ENCODE data around the gene RAB25.
"Not testable (repeated sequence)": the region's sequence is repeated elsewhere in the genome, so short reads cannot be mapped to it uniquely, and the experiment has no call there.

RAB25 gene

DNA sequence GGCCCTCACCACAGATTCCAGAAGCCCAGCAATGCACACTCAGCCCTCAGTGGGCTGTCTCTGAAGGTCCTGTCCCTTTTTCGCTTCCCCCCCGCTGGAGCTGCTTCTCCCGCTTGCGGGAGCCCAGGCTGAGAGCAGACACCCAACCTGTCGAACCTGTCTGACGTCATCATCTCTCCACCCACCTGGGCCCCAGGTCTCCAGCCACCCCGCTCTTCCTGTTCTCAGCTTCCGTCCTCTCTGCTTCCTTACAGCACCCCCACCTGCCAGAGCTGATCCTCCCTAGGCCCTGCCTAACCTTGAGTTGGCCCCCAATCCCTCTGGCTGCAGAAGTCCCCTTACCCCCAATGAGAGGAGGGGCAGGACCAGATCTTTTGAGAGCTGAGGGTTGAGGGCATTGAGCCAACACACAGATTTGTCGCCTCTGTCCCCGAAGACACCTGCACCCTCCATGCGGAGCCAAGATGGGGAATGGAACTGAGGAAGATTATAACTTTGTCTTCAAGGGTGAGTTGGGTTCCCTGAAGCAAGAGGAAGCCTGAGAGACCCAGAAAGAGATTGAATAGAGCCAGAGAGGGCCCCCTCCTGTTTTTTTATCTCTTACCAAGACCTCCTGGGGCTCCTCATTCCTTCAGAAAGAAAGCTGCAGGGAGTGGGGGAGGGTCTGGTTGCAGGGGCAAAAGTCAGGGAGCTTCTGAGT, at the start of gene RAB25:
RAB25 (plus strand) TSS at position 224 of the 700 bp plus-strand sequence; CDS start at position 465, 241 bp downstream.
- DNase-seq = no peak

DNA sequence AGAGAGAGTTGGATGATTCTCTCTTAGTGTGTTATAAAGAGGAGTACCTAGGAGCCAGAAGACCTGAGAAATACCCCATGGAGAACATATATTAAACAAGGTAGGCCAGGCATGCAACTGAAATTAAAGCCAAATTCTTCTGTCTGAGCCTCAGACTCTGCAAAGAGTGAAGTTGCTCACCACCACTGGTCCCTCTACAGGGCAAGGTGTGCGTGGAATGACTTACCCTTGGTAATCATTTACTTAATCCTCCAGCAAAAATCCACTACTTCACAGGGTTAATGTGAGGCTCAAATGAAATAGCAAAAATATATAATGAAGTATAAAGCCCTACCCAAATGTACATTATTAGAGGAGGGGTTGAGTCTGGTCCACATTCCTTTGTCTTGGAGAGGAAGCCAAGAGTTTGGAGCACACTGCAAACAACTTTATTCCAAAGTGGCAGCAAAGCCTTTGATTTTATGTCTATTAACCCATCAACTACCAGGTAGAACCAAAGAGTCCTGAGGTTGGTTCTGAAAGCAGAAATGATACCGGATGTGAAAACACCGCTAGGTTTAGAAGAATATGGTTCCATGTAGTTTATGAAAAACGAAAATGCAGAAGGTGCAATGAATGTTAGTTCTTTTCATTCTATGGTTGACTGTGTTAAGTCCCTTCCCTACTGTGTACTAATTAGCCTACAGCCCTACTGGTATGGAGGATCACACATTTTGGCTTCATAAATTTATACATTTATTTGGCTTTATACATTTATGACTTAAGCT, 48.7 kb upstream of the RAB25 start:
- no peak for DNase-seq

DNA sequence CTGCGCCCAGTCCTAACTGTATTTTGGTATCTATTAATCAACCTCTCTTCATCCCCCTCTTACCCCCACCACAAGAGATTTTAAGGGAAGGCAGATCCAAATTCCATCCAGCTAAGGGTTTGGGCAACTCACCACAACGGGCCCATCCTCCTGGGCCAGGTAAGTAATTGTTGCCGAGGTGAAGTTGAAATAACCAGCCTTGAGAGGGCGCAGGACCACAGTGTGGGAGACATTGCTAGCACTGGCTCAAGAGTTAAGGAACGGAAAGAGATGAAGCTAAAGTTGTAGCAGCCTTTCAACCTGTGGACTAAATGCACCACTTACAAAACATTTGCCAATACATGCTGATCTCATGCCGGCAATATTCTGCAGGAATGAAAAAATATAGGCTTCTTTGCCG, 46.1 kb upstream of the RAB25 start:
- DNase-seq = no peak

DNA sequence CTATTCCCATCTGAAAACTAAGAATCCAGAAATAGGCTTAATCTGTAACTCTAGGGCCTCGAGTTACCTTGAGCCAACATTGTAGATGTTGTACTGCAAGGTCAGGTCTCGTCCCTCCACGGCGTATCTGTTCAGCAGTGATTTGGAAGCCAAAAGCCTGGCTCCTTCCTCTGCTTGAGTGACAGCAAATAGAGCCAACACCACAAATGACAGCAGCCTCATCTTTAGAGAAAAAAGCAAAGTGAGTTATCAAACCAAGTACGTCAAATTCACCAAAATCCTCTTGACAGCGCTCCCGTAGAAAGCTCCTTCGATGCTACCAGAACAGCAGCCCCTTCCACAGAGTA, 41.0 kb upstream of the RAB25 start:
- no peak for DNase-seq

DNA sequence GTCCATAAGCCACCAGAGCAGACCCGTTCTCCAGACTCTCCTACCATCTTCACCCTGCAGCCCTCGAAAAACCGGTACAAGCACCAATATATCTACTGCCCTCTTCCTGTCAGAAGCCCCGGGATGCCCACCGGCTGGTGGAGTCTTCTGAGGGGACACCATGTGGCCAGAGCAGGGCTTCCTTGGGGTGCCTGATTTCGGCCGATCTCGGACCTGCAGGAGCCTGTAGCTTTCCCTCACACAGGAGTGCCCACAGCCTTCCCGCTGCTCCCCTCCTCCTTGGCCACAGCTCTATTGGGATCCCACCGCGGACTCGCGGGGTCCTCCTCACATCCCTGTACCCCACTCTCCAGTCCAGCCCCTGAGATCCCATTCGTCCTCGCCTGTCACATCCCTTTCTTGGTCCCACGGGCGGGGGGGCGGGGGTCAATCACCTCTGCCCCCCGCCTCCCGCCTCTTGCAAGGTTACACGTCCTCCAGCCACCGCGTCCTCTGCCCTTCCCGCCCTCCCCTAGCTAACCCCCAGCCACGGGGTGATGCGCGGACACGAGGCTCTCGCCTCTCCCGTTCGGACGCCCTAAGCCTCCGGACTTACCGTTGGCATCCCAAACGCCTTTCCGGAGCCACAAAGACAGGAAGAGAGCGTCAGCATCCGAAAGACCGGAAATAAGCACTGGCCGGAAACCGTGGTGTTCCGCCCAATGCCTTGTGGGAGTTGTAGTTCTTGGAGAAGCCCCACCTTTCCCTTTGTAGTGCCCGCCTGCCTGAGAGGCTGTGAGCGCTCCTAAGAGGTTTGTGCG, 40.5 kb upstream of the RAB25 start, which contains the start of gene SSR2:
SSR2 (minus strand) TSS at position 659 of the 800 bp plus-strand sequence. CDS start 784 bp downstream, outside the sequence.
- peak; percentile 94 for DNase-seq

DNA sequence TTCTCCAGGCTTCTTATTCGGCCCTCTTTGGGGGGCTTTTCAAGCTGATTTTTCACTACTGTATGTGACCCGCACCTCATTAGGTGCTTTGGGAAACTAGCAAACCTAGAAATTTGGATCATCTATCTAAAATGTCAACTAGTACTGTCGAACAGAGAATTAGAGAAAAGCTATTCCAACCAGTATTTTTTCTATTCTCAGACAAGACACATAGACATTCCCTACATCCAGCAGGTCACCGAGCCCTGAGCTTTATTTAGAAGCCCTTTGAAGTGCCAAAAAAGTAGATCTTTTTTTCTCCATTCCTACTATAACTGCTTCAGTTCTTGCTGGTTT, 39.9 kb upstream of the RAB25 start:
- no peak for DNase-seq

DNA sequence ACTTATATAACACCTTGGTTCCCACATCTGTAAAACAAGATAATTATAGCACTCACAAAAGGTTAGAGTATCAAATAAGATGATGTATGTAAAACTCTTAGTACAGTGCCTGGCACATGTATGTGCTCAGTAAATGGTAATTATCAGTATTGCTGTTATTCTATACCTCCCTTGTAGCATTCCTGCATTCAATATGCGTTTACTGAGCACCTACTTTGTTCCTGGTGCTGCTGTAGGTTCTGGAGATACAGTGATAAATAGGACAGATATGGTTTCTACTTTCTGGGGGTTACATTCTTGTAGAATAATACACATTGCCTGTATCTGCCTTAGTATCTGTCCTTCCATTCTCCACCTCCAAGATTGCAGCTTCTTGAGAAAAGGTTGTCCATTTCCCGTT, 39.0 kb upstream of the RAB25 start:
- no peak for DNase-seq

DNA sequence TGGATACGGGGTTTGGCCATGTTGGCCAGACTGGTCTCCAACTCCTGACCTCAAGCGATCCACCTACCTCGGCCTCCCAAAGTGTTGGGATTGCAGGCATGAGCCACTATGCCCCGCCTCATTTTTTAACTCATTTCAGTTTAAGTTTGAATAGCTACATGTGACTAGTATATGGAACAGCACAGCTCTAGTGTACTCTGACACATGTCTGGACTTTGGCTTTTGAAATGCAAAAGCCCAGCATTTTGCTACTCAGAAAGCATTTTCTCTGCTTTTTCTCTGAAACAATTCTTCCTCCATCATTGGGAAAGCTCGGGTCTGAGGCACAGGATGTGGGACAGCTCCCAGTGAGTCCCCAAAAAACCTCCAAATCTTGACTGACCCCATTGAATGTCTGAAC, 36.2 kb upstream of the RAB25 start:
- DNase-seq = no peak

DNA sequence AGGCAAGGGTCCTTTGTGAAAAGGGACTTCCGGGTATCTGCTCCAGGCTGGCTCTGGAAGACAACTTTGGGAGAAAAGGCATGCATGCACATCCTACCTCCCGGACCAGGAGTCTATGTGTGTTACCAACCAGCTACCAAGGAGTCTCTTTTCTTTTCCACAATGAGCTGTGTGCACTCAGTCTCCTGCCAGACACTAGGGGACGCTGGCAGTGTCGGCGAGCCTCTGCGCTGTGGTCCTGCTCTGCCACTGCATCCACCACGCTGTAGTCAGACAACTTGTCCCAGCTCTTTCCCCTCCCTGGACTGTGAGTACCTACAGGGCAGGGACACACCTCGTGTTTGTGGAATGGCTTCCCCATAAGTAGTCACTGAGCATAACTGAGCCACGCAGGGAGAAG, 35.1 kb upstream of the RAB25 start:
- DNase-seq = no peak

DNA sequence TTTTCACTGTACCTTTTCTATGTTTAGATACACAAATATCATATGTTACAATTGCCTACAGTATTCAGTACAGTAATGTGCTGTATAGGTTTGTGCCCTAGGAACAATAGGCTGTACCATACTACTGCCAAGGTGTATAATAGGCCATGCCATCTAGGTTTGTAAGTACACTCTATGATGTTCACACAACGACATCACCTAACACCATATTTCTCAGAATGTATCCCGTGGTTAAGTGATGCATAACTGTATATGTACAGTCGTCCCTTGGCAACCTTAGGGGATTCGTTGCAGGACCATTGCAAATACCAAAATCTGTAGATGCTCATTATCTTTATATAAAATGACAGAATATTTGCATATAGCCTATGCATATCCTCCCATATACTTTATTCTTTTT, 34.4 kb upstream of the RAB25 start:
- DNase-seq = no peak

DNA sequence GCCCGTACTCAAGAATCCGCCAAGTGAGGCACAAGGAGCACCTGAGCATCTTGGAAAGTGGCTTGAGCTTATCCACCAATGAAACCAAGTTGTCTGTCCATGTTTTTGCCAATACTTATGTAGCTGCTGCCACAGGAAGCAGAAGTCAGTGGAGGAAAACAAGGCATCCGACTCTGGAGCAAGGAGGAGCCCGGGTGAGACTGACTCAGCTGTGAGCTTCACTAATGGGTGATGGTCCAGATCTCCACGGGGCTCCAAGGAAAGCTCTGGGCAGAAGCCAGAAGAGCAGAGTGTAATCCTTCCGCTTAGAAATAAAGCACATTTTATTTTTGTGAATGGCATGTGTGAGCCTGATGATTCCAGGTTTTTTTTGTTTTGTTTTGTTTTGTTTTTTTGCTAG, 27.9 kb upstream of the RAB25 start:
- DNase-seq = no peak

DNA sequence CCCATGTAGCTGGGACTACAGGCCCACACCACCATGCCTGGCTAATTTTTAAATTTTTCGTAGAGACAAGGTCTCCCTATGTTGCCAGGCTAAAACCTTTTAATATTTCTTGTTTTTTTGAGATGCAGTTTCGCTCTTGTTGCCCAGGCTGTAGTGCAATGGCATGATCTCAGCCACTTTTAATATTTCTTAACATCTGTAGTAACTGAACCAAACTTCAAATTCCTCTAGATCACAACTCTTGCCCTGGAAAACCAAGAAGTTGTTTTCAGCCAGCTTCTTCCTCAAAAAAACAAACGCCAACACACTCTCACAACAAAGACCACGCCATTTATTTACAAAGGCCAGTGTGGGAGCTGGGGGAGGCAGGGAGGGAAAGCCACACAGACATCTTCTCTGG, 26.0 kb upstream of the RAB25 start:
- DNase-seq = not testable (repeated sequence)

DNA sequence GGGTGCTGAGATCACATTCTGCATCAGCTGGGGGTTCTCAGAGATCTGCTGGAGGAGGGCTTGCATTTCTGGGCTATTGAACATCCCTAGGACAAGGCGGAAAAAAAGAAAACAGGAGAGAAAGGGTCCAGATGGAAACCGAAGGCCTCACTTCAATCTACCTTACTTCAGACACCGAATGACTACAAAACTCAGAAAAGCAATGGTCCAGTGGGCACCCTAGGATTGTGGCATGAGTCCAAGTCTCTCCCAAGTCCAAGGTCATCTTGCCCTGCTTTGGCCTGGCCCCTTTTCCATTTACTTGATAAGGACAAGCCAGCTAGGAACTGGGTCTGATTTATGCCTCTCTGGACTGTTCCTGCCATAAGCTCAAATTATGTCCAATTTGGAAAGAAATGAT, 18.1 kb upstream of the RAB25 start:
- DNase-seq = no peak

DNA sequence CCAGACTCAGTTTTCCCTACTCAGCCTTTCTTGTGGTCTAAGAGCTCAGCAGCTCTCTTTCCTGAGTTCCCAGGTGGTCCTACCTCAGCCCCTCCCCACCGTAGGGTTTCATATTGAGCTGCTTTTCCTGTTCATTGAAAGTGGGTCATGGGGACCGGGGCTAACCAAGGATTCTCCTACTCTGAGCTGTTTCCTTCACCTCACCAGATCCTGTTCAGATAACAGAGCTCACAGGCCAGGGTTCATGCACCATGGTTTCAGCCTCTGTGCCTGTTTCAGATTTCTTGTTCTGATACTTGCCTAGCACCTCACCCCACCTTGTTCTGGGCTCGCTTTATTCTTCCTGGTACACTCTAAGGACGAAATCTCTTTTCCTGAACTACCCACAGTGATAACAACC, 15.9 kb upstream of the RAB25 start:
- no peak for DNase-seq

DNA sequence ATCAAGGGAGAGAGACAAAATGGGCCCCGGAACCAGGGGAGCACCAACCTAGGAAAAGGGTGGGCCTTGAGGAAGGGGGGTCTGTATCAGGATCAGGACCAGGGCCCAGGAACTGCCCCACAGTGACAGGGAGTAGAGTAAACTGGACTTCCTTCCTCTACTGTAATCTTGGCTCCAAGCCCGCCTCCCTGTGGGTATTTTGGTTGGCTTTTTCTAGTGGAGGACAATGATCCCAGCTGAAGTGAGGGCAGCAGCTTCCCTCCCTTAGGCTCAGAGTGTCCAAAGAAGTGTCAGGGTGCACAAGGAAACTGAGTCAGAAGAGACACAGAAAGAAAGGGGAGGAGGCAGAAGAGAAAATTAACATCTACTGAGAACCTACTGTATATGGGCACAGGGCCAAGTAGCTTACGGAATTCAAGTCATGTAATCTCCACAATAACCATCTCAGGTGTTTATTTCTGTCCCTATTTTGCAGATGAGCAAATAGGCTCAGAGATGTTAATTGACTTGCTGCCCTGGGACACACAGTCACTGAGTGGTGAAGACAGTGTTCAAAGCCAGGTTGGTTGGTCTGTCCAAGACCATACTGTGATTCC, 12.2 kb upstream of the RAB25 start:
- no peak for DNase-seq

DNA sequence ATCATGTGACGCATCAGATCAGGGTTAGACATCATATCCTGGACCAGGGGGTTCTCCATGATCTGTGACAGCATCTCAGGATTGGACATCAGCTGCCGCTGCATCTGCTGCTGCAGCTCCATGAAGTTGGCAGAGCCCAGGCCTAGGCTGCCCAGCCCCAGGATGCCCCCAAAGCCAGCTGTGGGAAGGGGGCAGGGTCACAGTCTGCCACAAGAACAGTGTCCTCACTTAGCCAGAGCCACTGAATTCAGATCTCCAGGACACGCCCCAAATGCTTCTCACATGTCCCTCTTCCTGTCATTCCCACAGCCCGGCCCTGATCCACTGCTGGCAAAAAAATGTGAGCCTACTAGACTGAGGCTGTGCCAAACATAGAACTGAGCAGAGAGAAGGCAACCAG, 10.6 kb upstream of the RAB25 start:
- DNase-seq = peak; percentile 38

DNA sequence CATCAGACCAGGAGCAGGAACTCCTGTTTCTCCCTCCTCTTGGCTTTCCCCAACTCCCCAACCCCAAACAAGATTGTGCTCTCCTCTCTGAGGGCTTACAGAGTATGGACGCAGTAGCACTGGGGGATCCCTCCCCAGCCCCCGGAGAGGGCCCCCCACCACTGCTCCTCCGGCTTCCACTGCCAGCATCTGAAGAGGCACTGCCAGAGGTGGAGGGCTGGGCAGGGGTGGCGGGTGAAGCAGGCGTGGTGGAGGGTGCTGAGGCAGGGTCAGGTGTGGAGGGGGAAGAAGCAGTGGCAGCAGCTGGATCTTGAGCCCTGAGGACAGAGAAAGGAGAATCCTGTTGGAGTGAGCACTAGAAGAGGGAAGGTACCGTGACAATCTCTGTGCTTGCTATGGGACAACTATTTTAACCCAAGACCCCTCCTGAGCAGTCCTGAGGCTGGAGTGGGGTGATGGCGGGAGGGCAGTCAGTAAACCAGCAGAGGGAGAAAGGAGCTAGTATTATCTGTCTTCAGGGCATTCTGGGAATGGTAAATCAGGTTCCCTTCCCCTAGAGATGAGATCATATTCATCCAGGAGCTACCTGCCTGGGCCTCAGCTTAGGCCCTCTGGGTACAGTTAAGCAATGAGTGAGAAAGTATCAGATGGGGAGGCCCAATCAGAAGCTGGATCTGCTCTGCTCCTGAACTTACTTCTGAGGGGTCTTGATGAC, 9.8 kb upstream of the RAB25 start:
- no peak for DNase-seq

DNA sequence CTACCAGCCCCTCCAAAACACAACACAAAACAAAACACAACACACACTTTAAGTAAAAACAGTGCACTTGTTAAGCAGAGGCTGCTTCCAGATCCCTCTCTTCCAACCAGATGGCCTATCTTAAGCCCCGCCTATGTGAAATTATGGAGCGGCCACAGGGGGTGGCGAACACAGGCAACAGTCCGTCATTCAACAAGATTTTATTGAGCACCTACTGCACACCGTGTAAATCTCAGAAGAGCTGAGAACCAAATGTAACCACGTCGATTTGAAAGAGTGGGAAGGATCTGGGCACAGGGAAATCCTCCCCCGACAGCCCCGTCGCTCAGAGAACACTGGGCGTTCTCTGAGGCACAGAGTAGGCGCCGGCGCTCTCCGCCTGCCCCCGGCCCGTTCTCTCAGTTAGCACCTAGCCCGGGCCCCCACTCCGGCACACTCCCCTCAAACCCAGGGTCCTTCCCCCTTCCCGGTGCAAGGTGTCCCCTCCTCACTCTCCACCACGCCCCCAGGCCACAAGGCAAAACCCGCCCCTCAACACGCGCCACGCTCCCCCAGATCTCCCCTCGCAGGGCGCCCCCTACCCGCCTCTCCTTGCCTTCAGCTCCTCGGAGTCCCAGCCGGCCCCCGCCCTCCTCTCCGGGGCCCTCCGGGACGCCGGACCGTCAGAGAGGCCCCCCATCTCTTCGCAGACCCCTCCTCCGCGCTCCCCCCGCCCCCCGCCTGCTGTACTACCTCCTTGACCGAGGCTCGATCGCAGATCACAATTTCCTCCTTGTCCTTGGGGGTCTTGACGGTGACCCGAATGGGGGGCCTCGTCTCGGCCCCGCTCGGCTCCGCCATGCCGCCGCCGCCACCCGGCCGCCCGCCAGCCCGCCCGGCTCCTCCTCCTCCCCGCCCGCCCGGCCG, 7.8 kb upstream of the RAB25 start:
- DNase-seq = no peak

DNA sequence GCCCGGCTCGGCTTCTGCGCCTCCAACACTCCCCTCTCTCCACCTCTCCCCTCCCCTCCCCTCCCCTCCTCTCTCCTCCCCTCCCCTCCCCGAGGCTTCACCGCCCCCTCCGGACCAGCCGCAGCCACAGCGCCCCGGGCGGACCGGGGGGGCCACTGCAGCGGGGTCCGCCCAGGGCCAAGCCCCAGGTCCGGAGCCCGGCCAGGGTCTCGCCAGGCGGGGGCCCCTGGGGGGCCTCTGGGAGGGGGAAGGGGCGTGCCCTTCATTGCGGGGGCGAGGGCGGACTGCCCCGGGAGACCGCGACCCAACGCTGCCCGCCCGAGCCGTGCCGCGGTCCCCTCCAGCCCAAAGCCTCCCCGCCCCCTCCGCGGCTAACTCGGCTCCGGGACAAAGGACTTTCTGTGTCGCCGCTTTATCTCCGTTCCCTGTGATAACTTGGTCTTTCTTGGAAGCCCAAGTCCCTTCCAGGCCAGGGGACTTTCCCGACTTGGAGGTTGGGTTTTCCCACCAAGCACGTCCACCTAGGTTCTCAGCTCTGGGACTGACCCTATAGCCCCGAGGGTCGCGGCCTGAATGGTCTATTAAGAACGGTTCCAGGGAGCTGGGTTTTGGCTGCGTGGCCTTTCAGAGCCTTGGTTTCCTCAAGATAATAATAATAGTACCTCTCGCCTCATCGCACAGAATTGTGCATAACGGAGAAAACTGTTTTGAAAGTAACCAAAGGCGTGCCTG, 7.0 kb upstream of the RAB25 start, which contains the start of gene UBQLN4:
UBQLN4 (minus strand) TSS at position 31 of the 732 bp plus-strand sequence. CDS start 97 bp downstream, outside the sequence.
- peak; percentile 91 for DNase-seq

DNA sequence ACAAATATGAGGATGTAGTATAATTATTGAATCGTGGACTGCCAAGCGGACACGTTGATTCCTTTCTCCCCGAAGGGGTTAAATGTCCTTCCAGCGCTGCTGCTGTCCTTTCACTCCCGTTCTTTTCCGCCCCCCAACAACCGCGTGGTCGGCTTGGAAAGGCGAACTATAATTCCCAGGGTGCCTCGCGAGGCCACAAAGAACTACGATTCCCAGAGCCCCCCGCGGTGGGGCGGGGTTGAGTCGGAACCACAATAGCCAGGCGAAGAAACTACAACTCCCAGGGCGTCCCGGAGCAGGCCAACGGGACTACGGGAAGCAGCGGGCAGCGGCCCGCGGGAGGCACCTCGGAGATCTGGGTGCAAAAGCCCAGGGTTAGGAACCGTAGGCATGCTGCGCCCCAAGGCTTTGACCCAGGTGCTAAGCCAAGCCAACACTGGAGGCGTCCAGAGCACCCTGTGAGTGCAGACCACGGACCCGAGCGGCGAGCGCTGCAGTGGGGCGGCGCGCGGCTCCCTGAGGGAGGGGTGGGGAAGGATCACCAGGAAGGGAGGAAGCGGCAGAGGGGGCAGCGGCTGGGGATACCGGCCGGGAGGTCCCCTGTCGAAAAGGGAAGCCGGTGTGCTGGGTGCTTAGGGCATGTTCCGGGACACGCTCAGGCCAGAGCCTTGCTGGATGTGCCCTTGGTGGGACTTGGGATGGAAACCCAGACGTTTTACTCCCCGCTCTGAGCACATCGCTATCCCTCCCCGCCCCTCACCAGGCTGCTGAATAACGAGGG, 6.3 kb upstream of the RAB25 start, which contains the start of gene LAMTOR2:
LAMTOR2 (plus strand) TSS at position 283 of the 781 bp plus-strand sequence; CDS start at position 391, 108 bp downstream.
- DNase-seq = peak; percentile 99
